GM20000 (cell line): ENCODE data around the gene JCAD.
A peak's percentile ranks its signal among the peaks of the same experiment; 100 is the strongest.
"Not testable (repeated sequence)": the region's sequence is repeated elsewhere in the genome, so short reads cannot be mapped to it uniquely, and the experiment has no call there.

Experiments
- DNase-seq: peaks from one replicate; pipeline ENCODE4 v3.0.0; 2012; ENCODE audit warnings: low spot score
- CTCF ChIP-seq: IDR thresholded peaks from 2 replicates; pipeline ENCODE4 v1.5.1; 2012; ENCODE audit warnings: mild to moderate bottlenecking, control low read depth; ENCODE audit errors: extremely low read depth, missing control alignments

Gene JCAD

DNA sequence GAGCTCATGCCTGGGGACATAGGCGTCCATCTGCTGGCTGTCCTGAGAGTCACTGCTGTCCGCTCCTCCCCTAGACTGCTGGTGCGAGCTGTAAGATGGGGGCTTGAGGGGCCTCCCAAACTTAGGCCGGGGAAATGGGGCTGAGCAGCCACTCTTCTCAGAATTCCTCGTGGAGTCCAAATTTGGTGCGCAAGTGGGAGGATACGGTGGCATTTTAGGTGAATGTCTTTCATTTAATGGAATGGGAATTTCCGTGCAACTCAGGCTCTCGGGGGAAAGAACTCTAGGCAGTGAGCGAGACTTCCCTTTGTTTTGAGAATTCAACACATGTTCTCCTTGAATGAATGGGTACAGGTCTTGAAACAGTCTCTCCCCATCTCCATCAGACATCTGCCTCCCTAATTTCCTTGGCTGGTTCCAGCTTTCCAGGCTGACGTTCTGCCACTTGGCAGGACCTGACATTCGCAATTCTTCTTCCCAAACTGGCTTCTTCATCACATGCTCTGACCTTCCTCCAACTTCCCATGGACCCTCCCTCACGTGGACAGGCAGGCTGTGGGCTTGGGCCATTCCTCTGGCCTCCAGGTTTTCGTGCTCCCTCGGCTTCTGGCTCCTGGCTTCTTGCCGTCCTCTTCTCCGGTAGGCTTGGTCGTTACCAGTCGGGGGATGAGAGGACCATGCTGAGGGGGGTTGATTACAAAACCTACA, 30.1 kb downstream of the JCAD start:
- no peak for DNase-seq
- no peak for TF ChIP-seq CTCF

GRCh38 chr10:30028738-30029030, 30.7 kb downstream of the JCAD start:
- TF ChIP-seq CTCF = no peak
- no peak for DNase-seq

GRCh38 chr10:30028006-30028737, 31.2 kb downstream of the JCAD start:
- DNase-seq = no peak

GRCh38 chr10:30027057-30028005, 32.1 kb downstream of the JCAD start:
- peak; percentile 20 for TF ChIP-seq CTCF
- peak; percentile 52 for DNase-seq

More at GRCh38 chr10:30028006-30028737, 31.2 kb downstream of the JCAD start:
- no peak for TF ChIP-seq CTCF

- DNase-seq = no peak
- no peak for TF ChIP-seq CTCF
These were observed 32.8 kb downstream of the JCAD start for GRCh38 chr10:30026578-30026977.

DNA sequence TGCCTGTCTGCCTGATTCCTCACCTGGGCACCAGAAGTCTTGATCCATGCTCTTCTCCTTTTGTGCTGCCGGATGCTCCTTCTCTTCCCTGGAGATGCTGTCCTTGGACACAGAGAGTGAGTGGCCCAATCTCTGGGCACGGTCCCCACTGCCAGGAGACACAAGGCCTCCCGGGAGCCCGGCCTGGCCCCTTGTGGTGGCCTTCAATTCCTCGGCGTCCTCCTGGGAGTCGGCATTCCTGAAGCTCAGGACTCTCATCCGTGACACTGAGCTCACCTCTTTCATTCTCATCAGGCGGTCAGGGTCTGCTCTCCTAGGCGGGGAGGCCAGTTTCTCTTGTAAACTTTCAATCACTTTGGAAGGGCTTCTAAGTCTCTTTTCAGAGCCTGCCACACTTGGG, 33.3 kb downstream of the JCAD start:
- no peak for DNase-seq
- no peak for TF ChIP-seq CTCF

GRCh38 chr10:30025428-30025827, 34.0 kb downstream of the JCAD start:
- not testable (repeated sequence) for DNase-seq
